Spleen (tissue), 11 donors: ENCODE results near the gene BNC2. TPM values are rescaled to one million over a fixed set of nuclear protein-coding genes. Genes with fewer than 3 reads are reported as not detected.

Experiments
- DNase-seq: peaks from one replicate; pipeline ENCODE4 v3.0.0-alpha.2; 2020
- H3K27ac ChIP-seq, 8 donors: fragments of 200-600 bp; sonication (generic) in 7 of 8; 1 replicate in 4 of 8; 2 replicates in 4 of 8; pipeline versions ENCODE4 v1.5.0 to v1.8.0; 2016 to 2021; ENCODE audit warnings: inconsistent platforms in 4 of 8, mild to moderate bottlenecking in 4 of 8, moderate library complexity in 1 of 8
- H3K27me3 ChIP-seq, 7 donors: fragments of 200-600 bp; sonication (generic) in 6 of 7; replicated peaks in 1 of 7; 1 replicate in 4 of 7; 2 replicates in 3 of 7; pipeline versions ENCODE4 v1.5.0 to v1.8.0; 2016 to 2021; ENCODE audit warnings: inconsistent platforms in 3 of 7, mild to moderate bottlenecking in 1 of 7
- H3K36me3 ChIP-seq, 6 donors: fragments of 200-600 bp; sonication (generic) in 5 of 6; 1 replicate in 4 of 6; 2 replicates in 2 of 6; pipeline versions ENCODE4 v1.5.0 to v1.8.0; 2016 to 2021; ENCODE audit warnings: inconsistent platforms in 2 of 6
- H3K4me1 ChIP-seq, 6 donors: fragments of 200-600 bp; sonication (generic) in 5 of 6; 1 replicate in 3 of 6; 2 replicates in 3 of 6; pipeline versions ENCODE4 v1.5.0 to v1.8.0; 2016 to 2021; ENCODE audit warnings: inconsistent platforms in 3 of 6
- H3K4me3 ChIP-seq, 8 donors: fragments of 200-600 bp; sonication (generic) in 7 of 8; 1 replicate in 4 of 8; 2 replicates in 4 of 8; pipeline versions ENCODE4 v1.5.0 to v1.8.0; 2016 to 2021; ENCODE audit warnings: inconsistent platforms in 4 of 8, mild to moderate bottlenecking in 4 of 8, moderate library complexity in 2 of 8
- H3K9me3 ChIP-seq, 8 donors: fragments of 200-600 bp; sonication (generic) in 7 of 8; 1 replicate in 4 of 8; 2 replicates in 4 of 8; pipeline versions ENCODE4 v1.5.0 to v1.8.0; 2016 to 2021; ENCODE audit warnings: inconsistent platforms in 4 of 8
- POLR2A ChIP-seq, 3 donors: fragments of 450-650 bp; IDR thresholded peaks; one replicate each; pipeline ENCODE4 v1.5.1; 2017; ENCODE audit warnings: antibody characterized with exemption in 3 of 3, mild to moderate bottlenecking in 1 of 3
- POLR2AphosphoS5 ChIP-seq, 3 donors: sonication (generic); formaldehyde crosslinking; IDR thresholded peaks; one replicate each; pipeline ENCODE4 v1.5.1; 2017; ENCODE audit warnings: antibody characterized with exemption in 3 of 3
- WGBS, 5 donors: extraction: QIAGEN DNeasy Blood & Tissue Kit in 3 of 5; methylation state at CpG; one replicate each; pipeline versions ENCODE4 v1.1.5 to v1.1.7; 2013 to 2018; 5-methylcytosine and 5-hydroxymethylcytosine counted together
- intact Hi-C: fragments of 100-400 bp; cut with DNase I; formaldehyde crosslinking; loops from one replicate; pipeline ENCODE4 v1.15.0; 2023; ENCODE audit warnings: low total_unique reads
- polyA plus RNA-seq, 3 donors: library from polyadenylated mRNA; stranded (reverse); fragments of 200-250 nt; gene quantifications; one replicate each; pipeline ENCODE4 v1.2.1, GENCODE V29; 2013
- total RNA-seq, 7 donors: library from RNA; depleted of rRNA in 3 of 7; stranded (reverse); fragments of >200 nt in 3 of 7; fragmentation: NEBNext Ultra II Directional in 4 of 7; extraction: Animal tissue kit (Norgen Biotek cat#: 25700) in 4 of 7; gene quantifications; one replicate each; pipeline versions ENCODE4 v1.1.0 to v1.2.1, GENCODE V29; 2016 to 2021
- TF ChIP-seq, protein P1 (sequence below), 11 experiments: fragments of 200-600 bp in 7 of 11; fragments of 450-650 bp in 4 of 11; sonication (generic) in 4 of 11; IDR thresholded peaks in 8 of 11; conservative IDR thresholded peaks in 3 of 11; 1 replicate in 7 of 11; 2 replicates in 4 of 11; pipeline versions ENCODE4 v1.4.0 to v1.8.0; 2016 to 2021; ENCODE audit warnings: antibody characterized with exemption in 11 of 11, inconsistent platforms in 4 of 11, mild to moderate bottlenecking in 1 of 11
- donor health status: healthy with polysubstance abuse.
- donor health status: DM: no; HTN: no; CAD: no; lungs with moderate emphysema.
- donor health status: DM: no; HTN: no; CAD: no.
- donor health status: Bipolar disorder and iron deficiency.
- donor health status: healthy.
- donor health status: DM: no; HTN: no; CAD: no.
- donor health status: DM: yes; HTN: yes; CAD: no.

BNC2 gene
- total and polyA plus RNA-seq, 10 donors: 0.07 to 4.3 (median 1.3) TPM

DNA sequence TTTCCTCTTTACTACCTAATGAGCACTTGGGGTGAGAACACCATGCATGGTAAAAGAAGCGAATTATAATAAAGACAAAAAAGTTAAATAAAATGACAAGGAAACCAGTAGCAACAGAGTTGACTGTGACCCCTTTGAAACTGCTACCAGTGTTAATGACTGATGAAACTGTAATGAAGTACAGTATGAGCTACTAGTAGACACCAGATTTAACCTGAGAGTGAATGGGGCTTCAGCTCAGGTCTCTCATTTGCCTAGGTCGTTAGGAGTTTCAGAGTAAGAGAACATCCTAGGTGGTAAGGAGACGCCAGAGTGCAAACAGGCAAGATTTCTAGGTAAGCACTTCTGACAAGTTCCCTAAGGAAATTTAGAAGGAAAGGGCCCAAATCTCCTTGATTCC, 346.4 kb downstream of the BNC2 start:
- no peaks in the 10 kb centered on the region for H3K36me3 ChIP-seq
- no peaks in the 10 kb centered on the region for H3K27me3 ChIP-seq
- 81 to 91% (median 86%) methylated on average over 3 of the region's 3 CpGs for WGBS, 5 donors
- H3K4me1 ChIP-seq: peaks cover 0 to 15% (median 2%) of the 10 kb centered on the region in 6 donors
- DNase-seq: no peak
- no peaks in the 10 kb centered on the region for H3K9me3 ChIP-seq
- intact Hi-C loops: no loop called here
- no peak overlapping the region for H3K27ac ChIP-seq
- TF ChIP-seq POLR2AphosphoS5 (IDR thresholded peaks at IDR 0.05) (no peak), POLR2A (IDR thresholded peaks at IDR 0.05) (no peak)
- TF ChIP-seq, protein P1, sequence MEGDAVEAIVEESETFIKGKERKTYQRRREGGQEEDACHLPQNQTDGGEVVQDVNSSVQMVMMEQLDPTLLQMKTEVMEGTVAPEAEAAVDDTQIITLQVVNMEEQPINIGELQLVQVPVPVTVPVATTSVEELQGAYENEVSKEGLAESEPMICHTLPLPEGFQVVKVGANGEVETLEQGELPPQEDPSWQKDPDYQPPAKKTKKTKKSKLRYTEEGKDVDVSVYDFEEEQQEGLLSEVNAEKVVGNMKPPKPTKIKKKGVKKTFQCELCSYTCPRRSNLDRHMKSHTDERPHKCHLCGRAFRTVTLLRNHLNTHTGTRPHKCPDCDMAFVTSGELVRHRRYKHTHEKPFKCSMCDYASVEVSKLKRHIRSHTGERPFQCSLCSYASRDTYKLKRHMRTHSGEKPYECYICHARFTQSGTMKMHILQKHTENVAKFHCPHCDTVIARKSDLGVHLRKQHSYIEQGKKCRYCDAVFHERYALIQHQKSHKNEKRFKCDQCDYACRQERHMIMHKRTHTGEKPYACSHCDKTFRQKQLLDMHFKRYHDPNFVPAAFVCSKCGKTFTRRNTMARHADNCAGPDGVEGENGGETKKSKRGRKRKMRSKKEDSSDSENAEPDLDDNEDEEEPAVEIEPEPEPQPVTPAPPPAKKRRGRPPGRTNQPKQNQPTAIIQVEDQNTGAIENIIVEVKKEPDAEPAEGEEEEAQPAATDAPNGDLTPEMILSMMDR (IDR thresholded peaks at IDR 0.05 in 8 of 11, conservative IDR thresholded peaks at IDR 0.05 in 3 of 11): no peak
- no peak overlapping the region for H3K4me3 ChIP-seq

DNA sequence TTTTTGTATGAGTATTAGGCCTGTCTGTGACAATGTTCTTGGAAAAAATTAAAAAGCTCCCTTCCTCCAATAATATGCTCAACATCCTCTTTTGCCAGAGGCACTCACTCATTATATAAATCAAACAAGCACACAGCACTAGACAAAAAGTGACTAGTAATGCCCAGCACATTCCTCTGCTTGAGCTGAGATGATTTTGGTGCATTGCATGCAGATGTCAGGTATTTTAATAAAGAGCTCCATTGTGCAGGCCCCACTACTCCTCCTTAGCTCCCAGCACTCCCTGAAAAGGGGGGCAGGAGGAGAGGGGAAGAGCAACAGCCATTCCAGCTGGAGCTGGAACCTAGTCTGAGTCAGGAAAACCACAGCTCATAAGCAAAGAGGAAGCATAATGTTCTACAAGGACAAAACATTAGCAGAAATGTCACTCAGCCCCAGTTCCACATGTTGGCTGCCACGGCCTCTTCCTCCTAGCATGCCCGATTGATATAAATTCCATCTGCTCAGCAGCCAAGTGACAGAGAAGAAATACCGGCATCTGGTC, 348.5 kb downstream of the BNC2 start:
- TF ChIP-seq POLR2AphosphoS5 (IDR thresholded peaks at IDR 0.05): no peak
- TF ChIP-seq POLR2A (IDR thresholded peaks at IDR 0.05): no peak
- TF ChIP-seq, protein P1 (IDR thresholded peaks at IDR 0.05 in 8 of 11, conservative IDR thresholded peaks at IDR 0.05 in 3 of 11): no peak
- DNase-seq: no peak
- peaks cover 0 to 15% (median 2%) of the 10 kb centered on the region in 6 donors for H3K4me1 ChIP-seq
- peak overlapping the region in 3 of 8 donors; percentile 12 to 30 (median 19) for H3K27ac ChIP-seq
- H3K4me3 ChIP-seq: no peak overlapping the region
- H3K36me3 ChIP-seq: no peaks in the 10 kb centered on the region
- no peaks in the 10 kb centered on the region for H3K27me3 ChIP-seq
- intact Hi-C loops: no loop called here
- 0 to 17% (median 7%) methylated on average over 3 of the region's 3 CpGs for WGBS, 5 donors
- no peaks in the 10 kb centered on the region for H3K9me3 ChIP-seq

DNA sequence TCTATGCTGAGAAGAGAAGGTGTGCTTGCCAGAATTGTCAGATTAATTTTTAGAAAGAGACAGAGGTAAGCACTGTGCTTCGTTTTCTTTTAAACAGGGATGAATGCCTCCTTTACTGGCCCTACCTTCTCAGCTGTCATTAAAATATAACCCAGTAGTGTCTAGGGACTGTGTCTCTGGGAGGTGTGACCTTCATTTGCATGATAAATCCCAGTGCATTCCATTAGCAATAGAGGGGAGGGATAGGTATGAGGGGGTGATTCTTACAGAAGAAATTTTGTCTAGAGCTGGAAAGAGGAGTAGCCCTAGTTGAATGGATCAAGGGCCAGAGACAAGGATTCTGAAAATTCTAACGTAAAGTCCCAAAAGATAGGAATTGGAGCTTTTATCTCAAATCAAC, 351.5 kb downstream of the BNC2 start:
- Histone ChIP-seq H3K36me3 (no peaks in the 10 kb centered on the region), H3K27me3 (no peaks in the 10 kb centered on the region), H3K4me3 (no peak overlapping the region), H3K27ac (no peak overlapping the region), H3K4me1 (peaks cover 0 to 15% (median 7%) of the 10 kb centered on the region in 6 donors), H3K9me3 (no peaks in the 10 kb centered on the region)
- WGBS, 5 donors: 82 to 97% (median 86%) methylated on average over 2 of the region's 2 CpGs
- intact Hi-C loops: no loop called here
- TF ChIP-seq POLR2A (IDR thresholded peaks at IDR 0.05): no peak
- no peak for DNase-seq

DNA sequence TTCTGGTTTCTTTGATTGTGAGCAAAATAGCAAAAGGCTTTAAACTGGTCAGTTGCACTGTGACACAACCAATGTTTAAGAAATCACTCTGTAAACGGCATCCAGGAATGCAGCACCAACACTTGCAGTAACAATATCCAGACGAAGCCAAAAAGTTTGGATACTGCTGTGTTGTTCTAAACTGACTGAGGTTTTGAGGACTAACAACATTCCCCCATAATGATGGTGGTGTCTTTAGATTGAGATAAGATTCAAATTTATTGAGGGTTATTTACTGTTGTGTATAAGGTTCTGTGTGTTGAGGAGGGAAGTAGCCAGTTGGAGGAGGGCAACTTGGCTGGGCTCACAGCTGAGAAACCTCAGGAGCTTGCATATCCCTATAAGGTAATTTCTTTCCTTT, 353.6 kb downstream of the BNC2 start:
- 73 to 93% (median 86%) methylated on average over 2 of the region's 2 CpGs for WGBS, 5 donors
- DNase-seq: no peak
- Histone ChIP-seq H3K4me1 (peaks cover 0 to 10% (median 2%) of the 10 kb centered on the region in 6 donors), H3K27ac (no peak overlapping the region), H3K36me3 (no peaks in the 10 kb centered on the region), H3K9me3 (no peaks in the 10 kb centered on the region), H3K27me3 (no peaks in the 10 kb centered on the region), H3K4me3 (no peak overlapping the region)
- TF ChIP-seq POLR2AphosphoS5 (IDR thresholded peaks at IDR 0.05) (no peak), POLR2A (IDR thresholded peaks at IDR 0.05) (no peak)
- TF ChIP-seq, protein P1 (IDR thresholded peaks at IDR 0.05 in 8 of 11, conservative IDR thresholded peaks at IDR 0.05 in 3 of 11): no peak
- intact Hi-C loops: no loop called here
